Measurements from ENCODE around the gene FAM199X.

FAM199X gene

GRCh38 chrX:104165894-104166734, at the start of gene FAM199X:
FAM199X (plus strand) TSS chrX:104166453; CDS start chrX:104166786, 333 bp downstream.
- H3K27me3 ChIP-seq (ENCODE audit: control insufficient read depth, insufficient read depth, low read length): peaks cover 6% of the 10 kb centered on the region
- peak within 1 kb of the TSS; percentile 89 for H3K4me3 ChIP-seq (ENCODE audit: low read length)
- H3K36me3 ChIP-seq (ENCODE audit: control insufficient read depth, low read depth, low read length): no peaks in the 10 kb centered on the region
- H3K9me3 ChIP-seq (ENCODE audit: control insufficient read depth, low read depth, low read length): no peaks in the 10 kb centered on the region
- H3K27ac ChIP-seq (ENCODE audit: low read length): no peak within 1 kb of the TSS
- peak within 1 kb of the TSS; percentile 69 for H3K9ac ChIP-seq (ENCODE audit: low read length)
- peaks cover 6% of the 10 kb centered on the region for H3K4me1 ChIP-seq (ENCODE audit: control insufficient read depth, low read depth, low read length)

- peaks cover 17% of the 10 kb centered on the region for H3K27me3 ChIP-seq (ENCODE audit: control insufficient read depth, insufficient read depth, low read length)
- H3K4me3 ChIP-seq (ENCODE audit: low read length): no peak overlapping the region
These were observed 48.5 kb upstream of the FAM199X start for GRCh38 chrX:104117759-104118158.

GRCh38 chrX:104118765-104119164, 47.5 kb upstream of the FAM199X start:
- Histone ChIP-seq H3K27ac (ENCODE audit: low read length) (no peak overlapping the region), H3K4me3 (ENCODE audit: low read length) (no peak overlapping the region), H3K9ac (ENCODE audit: low read length) (no peak overlapping the region), H3K4me1 (ENCODE audit: control insufficient read depth, low read depth, low read length) (peaks cover 9% of the 10 kb centered on the region), H3K9me3 (ENCODE audit: control insufficient read depth, low read depth, low read length) (no peaks in the 10 kb centered on the region), H3K36me3 (ENCODE audit: control insufficient read depth, low read depth, low read length) (no peaks in the 10 kb centered on the region), H3K27me3 (ENCODE audit: control insufficient read depth, insufficient read depth, low read length) (peaks cover 14% of the 10 kb centered on the region)

More at GRCh38 chrX:104117759-104118158, 48.5 kb upstream of the FAM199X start:
- H3K4me1 ChIP-seq (ENCODE audit: control insufficient read depth, low read depth, low read length): peaks cover 13% of the 10 kb centered on the region
- no peak overlapping the region for H3K27ac ChIP-seq (ENCODE audit: low read length)
- no peak overlapping the region for H3K9ac ChIP-seq (ENCODE audit: low read length)
- no peaks in the 10 kb centered on the region for H3K36me3 ChIP-seq (ENCODE audit: control insufficient read depth, low read depth, low read length)
- H3K9me3 ChIP-seq (ENCODE audit: control insufficient read depth, low read depth, low read length): no peaks in the 10 kb centered on the region

- H3K27ac ChIP-seq (ENCODE audit: low read length): no peak overlapping the region
- H3K4me1 ChIP-seq (ENCODE audit: control insufficient read depth, low read depth, low read length): peaks cover 5% of the 10 kb centered on the region
- no peaks in the 10 kb centered on the region for H3K9me3 ChIP-seq (ENCODE audit: control insufficient read depth, low read depth, low read length)
- H3K36me3 ChIP-seq (ENCODE audit: control insufficient read depth, low read depth, low read length): no peaks in the 10 kb centered on the region
- H3K9ac ChIP-seq (ENCODE audit: low read length): no peak overlapping the region
- H3K4me3 ChIP-seq (ENCODE audit: low read length): no peak overlapping the region
- H3K27me3 ChIP-seq (ENCODE audit: control insufficient read depth, insufficient read depth, low read length): no peaks in the 10 kb centered on the region
These were observed 43.4 kb upstream of the FAM199X start for GRCh38 chrX:104122829-104123228.

GRCh38 chrX:104126856-104127255, 39.4 kb upstream of the FAM199X start:
- H3K9ac ChIP-seq (ENCODE audit: low read length): no peak overlapping the region
- H3K9me3 ChIP-seq (ENCODE audit: control insufficient read depth, low read depth, low read length): no peaks in the 10 kb centered on the region
- H3K36me3 ChIP-seq (ENCODE audit: control insufficient read depth, low read depth, low read length): no peaks in the 10 kb centered on the region
- no peaks in the 10 kb centered on the region for H3K27me3 ChIP-seq (ENCODE audit: control insufficient read depth, insufficient read depth, low read length)
- H3K4me1 ChIP-seq (ENCODE audit: control insufficient read depth, low read depth, low read length): no peaks in the 10 kb centered on the region
- H3K27ac ChIP-seq (ENCODE audit: low read length): no peak overlapping the region
- no peak overlapping the region for H3K4me3 ChIP-seq (ENCODE audit: low read length)

GRCh38 chrX:104130808-104131207, 35.4 kb upstream of the FAM199X start:
- Histone ChIP-seq H3K27me3 (ENCODE audit: control insufficient read depth, insufficient read depth, low read length) (no peaks in the 10 kb centered on the region), H3K36me3 (ENCODE audit: control insufficient read depth, low read depth, low read length) (no peaks in the 10 kb centered on the region), H3K4me3 (ENCODE audit: low read length) (no peak overlapping the region), H3K27ac (ENCODE audit: low read length) (no peak overlapping the region), H3K4me1 (ENCODE audit: control insufficient read depth, low read depth, low read length) (no peaks in the 10 kb centered on the region), H3K9me3 (ENCODE audit: control insufficient read depth, low read depth, low read length) (no peaks in the 10 kb centered on the region), H3K9ac (ENCODE audit: low read length) (no peak overlapping the region)

GRCh38 chrX:104134583-104135261, 31.5 kb upstream of the FAM199X start:
- H3K4me3 ChIP-seq (ENCODE audit: low read length): no peak overlapping the region
- H3K9ac ChIP-seq (ENCODE audit: low read length): no peak overlapping the region
- H3K27me3 ChIP-seq (ENCODE audit: control insufficient read depth, insufficient read depth, low read length): no peaks in the 10 kb centered on the region
- H3K9me3 ChIP-seq (ENCODE audit: control insufficient read depth, low read depth, low read length): no peaks in the 10 kb centered on the region
- no peaks in the 10 kb centered on the region for H3K36me3 ChIP-seq (ENCODE audit: control insufficient read depth, low read depth, low read length)
- no peak overlapping the region for H3K27ac ChIP-seq (ENCODE audit: low read length)
- H3K4me1 ChIP-seq (ENCODE audit: control insufficient read depth, low read depth, low read length): no peaks in the 10 kb centered on the region

- no peak overlapping the region for H3K9ac ChIP-seq (ENCODE audit: low read length)
- no peaks in the 10 kb centered on the region for H3K36me3 ChIP-seq (ENCODE audit: control insufficient read depth, low read depth, low read length)
- H3K4me1 ChIP-seq (ENCODE audit: control insufficient read depth, low read depth, low read length): no peaks in the 10 kb centered on the region
- H3K9me3 ChIP-seq (ENCODE audit: control insufficient read depth, low read depth, low read length): no peaks in the 10 kb centered on the region
- no peak overlapping the region for H3K27ac ChIP-seq (ENCODE audit: low read length)
- no peak overlapping the region for H3K4me3 ChIP-seq (ENCODE audit: low read length)
- H3K27me3 ChIP-seq (ENCODE audit: control insufficient read depth, insufficient read depth, low read length): no peaks in the 10 kb centered on the region
These were observed 30.6 kb upstream of the FAM199X start for GRCh38 chrX:104135677-104136076.

GRCh38 chrX:104136241-104137019, 29.8 kb upstream of the FAM199X start:
- Histone ChIP-seq H3K9ac (ENCODE audit: low read length) (no peak overlapping the region), H3K4me3 (ENCODE audit: low read length) (peak overlapping the region; percentile 34), H3K4me1 (ENCODE audit: control insufficient read depth, low read depth, low read length) (no peaks in the 10 kb centered on the region), H3K36me3 (ENCODE audit: control insufficient read depth, low read depth, low read length) (no peaks in the 10 kb centered on the region), H3K27ac (ENCODE audit: low read length) (no peak overlapping the region), H3K27me3 (ENCODE audit: control insufficient read depth, insufficient read depth, low read length) (no peaks in the 10 kb centered on the region), H3K9me3 (ENCODE audit: control insufficient read depth, low read depth, low read length) (no peaks in the 10 kb centered on the region)

GRCh38 chrX:104137496-104137895, 28.8 kb upstream of the FAM199X start:
- Histone ChIP-seq H3K27me3 (ENCODE audit: control insufficient read depth, insufficient read depth, low read length) (no peaks in the 10 kb centered on the region), H3K36me3 (ENCODE audit: control insufficient read depth, low read depth, low read length) (no peaks in the 10 kb centered on the region), H3K9ac (ENCODE audit: low read length) (no peak overlapping the region), H3K9me3 (ENCODE audit: control insufficient read depth, low read depth, low read length) (no peaks in the 10 kb centered on the region), H3K4me3 (ENCODE audit: low read length) (no peak overlapping the region), H3K4me1 (ENCODE audit: control insufficient read depth, low read depth, low read length) (no peaks in the 10 kb centered on the region), H3K27ac (ENCODE audit: low read length) (no peak overlapping the region)

GRCh38 chrX:104141087-104141760, 25.0 kb upstream of the FAM199X start:
- Histone ChIP-seq H3K36me3 (ENCODE audit: control insufficient read depth, low read depth, low read length) (no peaks in the 10 kb centered on the region), H3K4me3 (ENCODE audit: low read length) (no peak overlapping the region), H3K27me3 (ENCODE audit: control insufficient read depth, insufficient read depth, low read length) (no peaks in the 10 kb centered on the region), H3K4me1 (ENCODE audit: control insufficient read depth, low read depth, low read length) (no peaks in the 10 kb centered on the region), H3K9ac (ENCODE audit: low read length) (no peak overlapping the region), H3K9me3 (ENCODE audit: control insufficient read depth, low read depth, low read length) (no peaks in the 10 kb centered on the region), H3K27ac (ENCODE audit: low read length) (no peak overlapping the region)

All from iPS-18a (cell line).